ENCODE measurements around the gene PRRT1.

PRRT1 gene

DNA sequence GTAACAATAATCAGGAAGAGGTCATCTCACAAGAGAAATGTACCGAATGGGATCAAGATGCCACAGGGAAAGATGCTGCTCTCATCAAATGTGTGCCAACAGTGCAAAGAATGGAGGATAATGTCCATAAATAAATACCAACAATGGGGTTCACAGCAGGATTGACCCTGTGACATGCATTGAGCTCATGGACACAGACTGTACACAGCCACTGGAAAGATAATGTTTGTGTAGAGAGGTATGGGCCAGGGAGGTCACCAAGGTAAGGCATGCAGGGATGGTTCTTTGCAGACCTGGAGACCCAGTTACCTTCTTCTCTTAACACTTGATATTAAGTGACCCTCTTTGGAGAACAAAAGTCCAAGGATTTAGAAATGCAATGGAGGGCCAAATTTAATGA, 22.7 kb upstream of the PRRT1 start:
- DNase-seq (ENCODE audit: low read depth) = no peak

DNA sequence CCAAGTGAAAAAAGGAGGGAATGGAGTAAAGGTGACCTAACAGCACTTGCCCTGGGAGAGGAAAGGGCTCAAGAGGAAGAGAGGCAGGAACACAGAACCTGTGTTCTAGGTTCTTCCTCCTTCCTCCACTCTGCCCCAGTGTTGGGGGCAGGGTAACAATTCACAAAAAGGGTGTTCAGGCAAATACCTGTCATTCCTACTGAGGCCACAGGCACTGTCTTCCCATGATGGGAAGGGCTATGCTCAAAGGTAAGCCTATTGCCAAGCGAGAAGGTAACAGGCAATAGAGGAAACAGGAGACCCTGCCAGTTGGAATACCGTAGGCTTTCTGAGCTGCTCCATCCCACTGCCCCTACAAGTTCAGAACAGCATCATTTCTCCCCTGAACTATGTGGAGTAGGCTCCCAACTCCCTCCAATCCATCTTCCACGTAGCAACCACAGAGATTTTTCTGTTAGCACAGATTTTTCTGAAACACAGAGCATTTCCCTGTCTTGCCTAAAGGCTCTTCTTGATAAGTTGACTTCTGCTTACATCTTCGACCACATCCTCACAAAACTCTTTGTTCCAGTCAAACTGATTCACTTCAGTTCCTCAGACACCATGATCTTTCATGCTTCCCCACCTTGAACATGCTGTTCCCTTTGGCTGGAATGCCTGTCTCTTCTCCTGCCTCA, 21.4 kb upstream of the PRRT1 start:
- DNase-seq (ENCODE audit: low read depth) = no peak

DNA sequence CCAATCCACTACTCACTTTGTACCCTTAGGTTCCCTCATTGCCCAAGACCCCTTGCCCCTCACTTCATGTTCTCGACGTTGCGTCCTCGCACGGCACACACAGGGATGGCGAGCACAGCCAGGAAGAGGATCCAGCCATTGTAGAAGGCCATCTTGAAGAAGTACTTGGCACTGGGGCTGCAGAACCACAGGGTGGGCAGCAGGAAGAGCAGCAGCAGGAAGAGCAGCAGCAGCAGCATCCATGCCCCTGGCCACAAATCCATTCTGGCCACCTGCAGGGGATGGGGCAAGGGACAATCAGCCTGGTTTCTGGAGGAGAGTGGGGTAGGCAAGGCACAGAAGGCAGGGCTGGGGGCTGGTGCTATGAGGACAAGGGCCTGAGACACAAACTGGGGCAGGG, 19.5 kb upstream of the PRRT1 start:
- no peak for DNase-seq (ENCODE audit: low read depth)

DNA sequence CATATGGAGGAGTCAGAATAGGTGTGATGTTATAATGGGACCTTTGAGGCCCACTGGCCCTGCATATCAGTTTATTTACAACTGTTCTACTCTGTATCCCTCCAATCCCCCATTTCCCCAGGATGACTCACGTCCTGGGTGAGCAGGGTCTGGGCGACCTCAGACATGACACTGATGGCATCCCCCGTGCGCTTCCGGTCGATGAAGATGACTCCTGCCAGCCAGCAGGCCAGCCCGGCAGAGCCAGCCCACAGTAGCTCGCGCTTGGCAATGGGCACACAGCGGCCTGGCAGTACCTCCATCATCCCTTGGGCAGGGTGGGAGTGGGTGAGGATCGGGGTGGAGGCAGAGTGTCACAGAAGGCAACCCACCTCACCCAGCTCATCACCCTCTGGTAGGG, 18.6 kb upstream of the PRRT1 start:
- DNase-seq (ENCODE audit: low read depth) = peak; percentile 29

DNA sequence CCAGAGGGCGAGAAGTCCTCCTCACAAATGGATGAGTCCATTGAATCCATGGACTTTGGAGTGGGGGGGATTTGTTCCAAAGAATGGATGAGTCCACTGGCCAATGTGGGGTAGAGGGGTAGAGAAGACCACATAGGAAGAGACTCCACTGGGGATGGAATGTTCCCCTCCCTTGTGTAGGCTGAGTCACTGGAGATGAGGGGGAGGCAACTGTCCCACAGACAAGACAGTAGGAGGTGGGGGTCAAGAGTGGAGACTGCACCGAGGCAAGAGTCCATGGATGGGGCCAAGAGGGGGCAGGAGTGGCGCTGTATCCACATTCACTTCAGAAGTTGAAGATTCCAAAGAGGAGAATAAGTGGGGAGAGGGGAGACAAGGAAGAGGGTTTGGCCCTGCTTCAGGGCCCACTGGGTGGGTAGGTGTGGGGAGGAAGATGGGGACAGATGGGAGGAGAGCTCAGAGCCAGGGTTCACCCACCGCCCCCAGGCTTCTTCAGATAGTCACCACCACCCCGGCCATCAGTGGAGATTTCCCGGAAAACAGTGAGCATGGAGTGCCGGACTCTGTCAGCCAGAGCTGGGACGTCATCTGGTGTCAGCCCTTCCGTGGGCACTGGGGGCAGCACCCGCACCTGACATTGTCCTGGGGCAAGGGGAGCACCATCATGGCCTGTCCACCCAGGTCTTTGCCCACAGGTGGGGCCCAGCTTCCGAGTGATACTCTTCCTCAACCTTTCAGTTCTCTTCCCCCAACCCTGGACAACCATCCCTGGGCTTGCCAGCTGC, 17.3 kb upstream of the PRRT1 start:
- peak; percentile 46 for DNase-seq (ENCODE audit: low read depth)

DNA sequence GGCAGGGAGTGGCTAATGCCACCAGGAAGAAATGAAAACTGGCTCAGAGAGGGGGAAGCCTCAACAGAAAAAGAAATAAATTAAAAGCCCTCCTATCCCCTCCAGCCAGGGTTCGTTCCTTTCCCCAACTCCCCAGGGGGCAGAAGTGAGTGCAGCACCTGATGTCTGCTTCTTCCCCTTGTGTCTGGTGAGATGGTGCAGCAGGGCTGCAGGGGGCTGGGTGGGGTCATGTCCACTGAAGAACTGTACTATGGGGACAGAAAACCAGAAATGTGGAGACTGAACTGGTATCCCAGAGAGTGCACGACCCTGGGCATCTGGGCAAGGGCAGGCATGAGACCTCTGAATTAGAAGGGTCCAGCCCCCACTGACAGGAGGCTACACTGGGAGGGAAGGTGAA, 16.6 kb upstream of the PRRT1 start:
- DNase-seq (ENCODE audit: low read depth) = no peak

DNA sequence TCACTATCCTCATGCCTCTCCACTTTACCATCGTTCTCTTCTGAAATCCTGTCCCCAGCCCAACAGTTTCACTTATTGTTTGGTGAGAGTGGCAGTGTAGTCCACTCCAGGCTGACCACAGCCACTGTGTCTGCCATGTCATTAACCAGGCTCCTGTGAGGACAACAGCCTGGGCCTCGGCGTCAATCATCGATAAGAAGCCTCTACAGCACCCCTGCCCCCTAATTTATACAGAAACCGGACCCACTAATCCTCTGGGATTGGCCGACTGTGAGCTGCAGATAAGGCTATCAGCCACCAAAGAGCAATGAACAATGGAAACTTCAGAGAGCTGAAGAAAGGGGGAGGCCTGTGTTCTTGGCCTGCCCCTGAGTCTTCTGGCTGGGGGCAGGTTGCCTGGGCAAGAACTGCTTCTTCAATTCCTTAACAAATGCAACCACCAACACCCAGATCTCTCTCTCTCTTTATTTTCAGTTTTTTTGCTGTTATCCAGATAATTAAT, 16.1 kb upstream of the PRRT1 start:
- no peak for DNase-seq (ENCODE audit: low read depth)

DNA sequence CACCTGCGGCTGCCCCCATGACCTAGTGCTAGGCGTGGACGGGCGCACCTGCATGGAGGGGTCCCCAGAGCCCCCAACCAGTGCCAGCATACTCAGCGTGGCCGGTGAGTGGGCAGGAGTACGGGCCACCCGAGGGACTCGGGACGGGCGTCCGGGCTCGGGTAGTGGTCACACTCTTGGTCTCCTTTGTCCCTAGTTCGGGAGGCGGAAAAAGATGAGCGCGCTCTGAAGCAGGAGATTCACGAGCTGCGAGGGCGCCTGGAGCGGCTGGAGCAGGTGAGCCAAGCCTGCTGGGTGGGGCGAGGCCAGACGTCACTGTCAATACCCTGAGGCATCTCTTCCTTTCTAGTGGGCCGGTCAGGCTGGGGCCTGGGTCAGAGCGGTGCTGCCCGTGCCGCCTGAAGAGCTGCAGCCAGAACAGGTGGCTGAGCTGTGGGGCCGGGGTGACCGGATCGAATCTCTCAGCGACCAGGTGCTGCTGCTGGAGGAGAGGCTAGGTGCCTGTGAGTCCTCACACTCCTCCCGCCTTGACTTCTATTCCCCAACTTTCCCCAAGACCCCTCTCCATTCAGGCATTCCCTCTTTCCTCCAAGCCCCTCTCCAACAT, 15.5 kb upstream of the PRRT1 start:
- DNase-seq (ENCODE audit: low read depth) = no peak

DNA sequence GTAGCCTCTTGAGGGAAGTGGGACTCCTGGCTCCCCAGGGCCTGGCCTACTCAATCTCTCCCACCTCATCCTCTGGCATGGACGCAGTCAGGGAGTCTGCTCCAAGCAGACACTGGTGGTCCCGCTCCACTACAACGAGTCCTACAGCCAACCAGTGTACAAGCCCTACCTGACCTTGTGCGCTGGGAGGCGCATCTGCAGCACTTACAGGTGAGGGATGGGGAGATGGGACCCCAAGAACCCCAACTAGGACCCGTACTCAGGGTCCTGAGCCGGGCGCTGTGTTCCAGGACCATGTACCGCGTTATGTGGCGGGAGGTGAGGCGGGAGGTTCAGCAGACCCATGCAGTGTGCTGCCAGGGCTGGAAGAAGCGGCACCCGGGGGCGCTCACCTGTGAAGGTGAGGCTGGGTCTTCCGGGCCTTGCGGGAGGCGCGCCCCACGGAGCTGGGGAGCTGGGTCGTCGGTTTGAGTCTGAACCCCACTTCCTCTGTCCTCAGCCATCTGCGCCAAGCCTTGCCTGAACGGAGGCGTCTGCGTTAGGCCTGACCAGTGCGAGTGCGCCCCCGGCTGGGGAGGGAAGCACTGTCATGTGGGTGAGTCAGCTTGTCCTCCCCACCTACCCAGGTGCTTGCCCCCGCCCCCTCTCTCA, 14.8 kb upstream of the PRRT1 start:
- DNase-seq (ENCODE audit: low read depth) = no peak

DNA sequence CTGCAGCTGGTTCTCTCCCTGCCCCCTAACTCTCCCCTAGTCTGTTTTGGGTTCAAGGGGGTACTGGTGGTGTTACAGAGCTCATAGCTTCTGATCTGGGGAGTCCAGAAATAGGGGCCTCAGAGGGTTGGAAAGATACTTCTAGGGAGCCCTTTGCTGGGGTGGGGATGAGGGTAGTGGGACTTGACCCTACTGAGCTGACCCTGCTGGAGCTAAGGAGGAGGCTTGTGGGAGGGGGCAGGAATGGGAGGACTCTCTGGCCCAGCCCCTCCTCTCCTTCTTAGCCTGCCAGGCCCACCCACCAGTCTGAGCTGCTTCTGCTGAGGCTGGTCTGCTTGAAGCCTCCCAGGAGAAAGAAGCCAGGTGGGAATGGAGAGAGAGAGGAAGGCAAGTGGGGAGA, 12.6 kb upstream of the PRRT1 start, which contains the start of gene EGFL8:
TSS of gene EGFL8 (plus strand) at position 301 of the 400 bp plus-strand sequence. CDS start 1,571 bp downstream, outside the sequence.
- no peak for DNase-seq (ENCODE audit: low read depth)

DNA sequence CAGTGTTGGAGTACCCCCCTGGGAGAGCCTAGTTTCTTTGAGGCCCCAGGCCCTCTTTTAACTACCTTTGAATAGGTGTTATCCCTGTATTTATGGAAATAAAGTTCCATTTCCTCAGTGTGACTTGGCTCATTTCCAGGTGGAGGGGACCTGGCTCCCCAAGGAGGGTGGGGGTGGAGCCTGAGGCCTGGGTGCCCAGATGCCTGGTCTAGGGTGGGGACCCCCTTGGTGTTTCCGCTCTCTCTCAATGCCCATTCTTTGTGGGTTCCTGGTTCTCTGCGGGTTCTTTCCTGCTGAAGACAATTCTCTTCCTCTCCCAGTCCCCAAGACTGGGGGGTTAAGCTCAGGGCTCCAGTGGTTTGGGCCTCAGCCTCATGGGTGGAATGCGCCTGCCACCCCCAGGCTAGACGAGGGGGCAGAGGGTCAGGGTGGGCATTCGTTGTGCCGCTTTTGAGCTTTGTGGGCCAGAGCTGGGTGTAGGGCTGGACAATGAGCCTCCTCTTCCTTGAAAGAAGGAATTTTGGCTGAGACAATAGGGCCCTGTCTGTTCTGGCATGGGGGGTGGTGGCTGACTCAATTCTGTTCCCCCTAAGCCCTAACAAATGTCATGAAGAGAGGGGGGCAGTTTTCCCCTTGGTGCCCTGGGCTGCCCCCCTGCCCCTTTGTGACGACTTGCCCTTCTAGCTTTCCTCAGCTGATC, 12.0 kb upstream of the PRRT1 start:
- no peak for DNase-seq (ENCODE audit: low read depth)

DNA sequence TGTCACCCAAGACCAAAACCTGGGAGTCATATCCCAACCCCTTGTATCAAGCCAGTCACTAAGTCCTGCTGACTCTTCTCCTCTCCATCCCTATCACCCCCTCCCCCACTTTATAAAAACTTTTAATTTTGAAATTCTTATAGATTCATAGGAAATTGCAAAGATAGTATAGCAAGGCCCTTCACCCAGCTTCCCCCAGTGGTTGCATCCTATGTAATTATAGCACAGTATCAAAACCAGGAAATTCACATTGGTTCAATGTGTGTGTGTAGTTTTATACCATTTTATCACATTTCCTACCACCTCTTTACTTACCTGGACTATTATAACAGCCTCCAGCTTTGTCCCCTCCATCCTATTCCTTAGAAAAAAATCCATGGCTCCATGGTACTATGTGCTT, 6.3 kb upstream of the PRRT1 start:
- DNase-seq (ENCODE audit: low read depth) = no peak

DNA sequence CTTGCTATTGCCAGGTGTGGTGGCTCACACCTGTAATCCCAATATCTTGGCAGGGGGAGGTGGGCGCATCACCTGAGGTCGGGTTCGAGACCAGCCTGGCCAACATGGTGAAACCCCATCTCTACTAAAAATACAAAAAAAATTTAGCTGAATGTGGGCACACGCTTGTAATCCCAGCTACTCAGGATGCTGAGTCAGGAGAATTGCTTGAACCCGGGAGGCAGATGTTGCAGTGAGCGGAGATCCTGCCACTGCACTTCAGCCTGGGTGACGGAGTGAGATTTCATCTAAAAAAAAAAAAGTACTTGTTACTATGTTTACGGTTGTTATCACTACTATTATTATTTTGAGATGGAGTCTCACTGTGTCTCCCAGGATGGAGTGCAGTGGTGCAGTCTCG, 5.2 kb upstream of the PRRT1 start:
- no peak for DNase-seq (ENCODE audit: low read depth)

DNA sequence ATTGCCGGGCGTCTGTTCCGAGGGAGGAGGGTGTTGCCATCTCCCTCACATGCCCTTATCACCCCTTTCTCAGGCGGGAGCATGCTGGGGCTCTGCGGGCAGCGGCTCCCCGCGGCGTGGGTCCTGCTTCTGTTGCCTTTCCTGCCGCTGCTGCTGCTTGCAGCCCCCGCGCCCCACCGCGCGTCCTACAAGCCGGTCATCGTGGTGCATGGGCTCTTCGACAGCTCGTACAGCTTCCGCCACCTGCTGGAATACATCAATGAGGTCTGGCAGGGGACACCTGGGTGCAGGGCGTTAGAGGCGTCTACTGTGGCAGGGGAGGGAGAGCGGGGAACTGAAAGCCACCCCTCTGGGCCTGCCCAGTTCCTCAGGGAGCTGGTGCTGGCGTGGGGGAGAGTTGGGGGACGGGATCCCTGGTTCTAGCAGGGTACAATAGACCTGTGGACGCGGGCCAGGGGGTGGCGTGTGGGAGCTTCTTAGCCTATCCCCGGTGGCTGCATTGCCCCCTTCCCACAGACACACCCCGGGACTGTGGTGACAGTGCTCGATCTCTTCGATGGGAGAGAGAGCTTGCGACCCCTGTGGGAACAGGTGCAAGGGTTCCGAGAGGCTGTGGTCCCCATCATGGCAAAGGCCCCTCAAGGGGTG, 2.9 kb upstream of the PRRT1 start:
- DNase-seq (ENCODE audit: low read depth) = peak; percentile 72

DNA sequence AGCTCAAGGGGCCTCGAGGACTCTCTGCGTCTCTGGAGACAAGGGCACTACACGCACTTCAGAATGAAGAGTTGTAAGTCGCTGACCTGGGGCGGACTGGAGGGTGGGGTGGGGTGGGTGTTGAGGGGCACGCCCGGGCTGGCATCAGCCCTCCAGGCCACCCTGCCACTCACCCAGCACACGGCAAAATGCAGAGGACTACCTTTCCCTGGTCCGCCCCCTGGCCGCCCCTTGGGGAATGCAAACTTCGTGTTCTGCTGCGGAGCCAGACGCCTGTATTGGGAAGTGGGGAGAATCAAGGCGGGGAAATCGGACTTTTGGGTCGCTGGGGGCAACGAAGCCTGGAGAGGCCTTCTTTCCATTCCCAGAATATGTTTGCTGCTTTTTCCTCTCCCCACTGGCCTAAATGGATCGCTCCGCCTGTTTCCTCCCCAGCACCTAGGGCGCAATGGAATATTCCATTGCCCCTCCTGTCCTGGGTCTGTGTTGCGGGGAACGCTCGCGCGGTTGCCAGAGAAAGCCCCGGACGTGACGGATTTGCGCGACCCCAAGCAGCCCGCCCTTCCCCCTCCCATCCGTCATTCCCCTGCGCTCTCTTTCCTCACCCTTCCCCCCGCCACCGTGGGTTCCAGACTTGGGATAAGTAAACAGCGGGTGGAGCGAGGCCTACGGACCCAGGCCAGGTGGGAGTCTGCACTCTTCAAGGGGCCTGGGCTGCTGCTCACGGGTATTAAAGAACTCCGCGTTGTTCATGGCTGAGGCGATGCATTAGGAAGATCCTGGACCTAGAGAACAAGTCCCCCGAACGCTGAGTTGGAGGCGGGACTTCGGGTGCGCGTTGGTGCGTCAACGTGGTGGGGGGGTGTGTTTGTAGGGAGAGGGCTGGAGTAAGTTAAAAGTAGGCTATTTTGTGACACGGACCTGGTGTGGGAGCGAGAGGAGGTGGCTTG, 2.1 kb upstream of the PRRT1 start, which contains the start of gene PPT2:
TSS of gene PPT2 (plus strand) at position 578 of the 950 bp plus-strand sequence. CDS start 454 bp downstream, outside the sequence.
- peak; percentile 93 for DNase-seq (ENCODE audit: low read depth)

DNA sequence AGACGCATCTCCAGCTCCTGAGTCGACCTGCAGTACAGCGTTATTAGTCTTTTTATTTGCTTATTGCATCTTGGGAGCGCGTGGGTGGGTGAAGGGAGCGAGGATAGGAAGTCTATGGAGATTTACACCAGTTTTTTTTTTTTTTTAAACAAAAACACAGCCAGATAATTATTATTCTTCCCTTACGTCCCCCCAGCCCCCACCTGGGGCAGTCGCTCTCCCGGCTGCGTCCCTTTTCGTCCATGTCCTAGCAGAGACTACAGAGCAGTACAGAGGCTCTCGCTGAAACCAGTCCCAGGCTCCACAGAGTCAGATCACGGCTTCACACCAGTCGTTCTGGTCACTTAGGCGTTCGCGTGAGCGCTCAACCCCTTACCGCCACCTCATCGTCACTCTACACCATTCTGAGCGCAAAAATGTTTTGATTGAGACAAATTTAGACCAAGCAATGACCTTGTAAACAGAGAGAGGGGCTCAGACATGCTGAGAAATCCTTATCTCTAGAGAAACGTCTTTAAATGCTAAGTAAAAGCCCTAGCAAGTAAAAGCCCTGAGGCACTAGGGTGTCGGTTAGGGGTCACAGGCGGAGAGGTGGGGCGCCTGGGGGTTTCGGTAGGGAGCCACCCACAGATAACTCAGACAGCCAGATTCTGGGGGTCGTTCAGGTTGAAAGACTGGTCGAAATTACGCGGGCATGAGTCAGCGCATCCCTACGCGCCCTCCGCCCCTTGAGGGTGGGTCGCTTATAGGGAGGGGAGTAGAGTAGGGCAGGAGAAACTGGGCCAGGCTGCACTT, 1.2 kb upstream of the PRRT1 start:
- peak; percentile 75 for DNase-seq (ENCODE audit: low read depth)

DNA sequence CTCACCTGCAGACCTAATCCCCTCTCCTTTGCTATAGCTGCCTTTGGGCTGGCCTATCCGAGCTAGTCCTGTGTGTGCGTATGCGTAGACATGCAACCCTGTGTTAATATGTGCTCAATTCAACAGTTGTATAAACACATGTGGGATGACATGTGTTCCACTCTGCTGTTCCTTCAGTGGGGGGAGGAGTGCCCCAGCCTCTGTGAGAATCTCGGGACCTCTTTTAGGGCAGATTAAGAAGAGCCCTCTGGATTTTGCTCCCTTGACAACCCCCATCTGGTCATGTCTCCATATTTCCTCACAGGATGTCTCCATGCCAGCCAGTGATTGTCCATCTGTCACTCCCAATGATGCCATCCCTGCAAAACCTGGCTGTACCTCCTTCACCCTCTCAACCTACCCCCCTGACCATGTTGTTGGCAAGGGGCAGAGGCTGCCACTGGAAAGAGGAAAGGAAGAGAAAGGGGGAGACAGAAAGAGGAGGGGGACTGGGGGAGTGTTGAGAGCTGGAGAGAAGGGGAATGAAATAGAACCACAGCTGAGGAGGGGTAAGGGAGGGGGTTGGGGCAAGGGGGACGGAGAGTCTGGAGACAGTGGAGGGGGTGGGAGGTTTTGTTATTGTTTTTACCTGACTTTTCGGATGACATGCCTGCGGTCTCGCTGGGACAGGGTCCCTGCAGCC, 417 bp downstream of the PRRT1 start:
- DNase-seq (ENCODE audit: low read depth) = no peak

Data from EH (cell line).